Subcutaneous adipose tissue (tissue), 4 donors: ENCODE data around the gene ARHGAP10. TPM values are rescaled to one million over a fixed set of nuclear protein-coding genes. Genes with fewer than 3 reads are reported as not detected.

Source experiments
- CTCF ChIP-seq: fragments of 450-650 bp; IDR thresholded peaks from one replicate; pipeline ENCODE4 v1.5.1; 2016; ENCODE audit warnings: low read depth, mild to moderate bottlenecking, control low read depth, antibody characterized with exemption, moderate library complexity
- total RNA-seq, 4 donors: library from RNA; depleted of rRNA; stranded (reverse); fragments of >200 nt; gene quantifications; one replicate each; pipeline ENCODE4 v1.1.0, GENCODE V29; 2016

Gene ARHGAP10
- total RNA-seq, 4 donors from 2014 or later, result 77.1 to 129 (median 98.1) TPM

GRCh38 chr4:147981305-147981704 lies 249.4 kb downstream of the ARHGAP10 start:
- no peak for TF ChIP-seq CTCF

GRCh38 chr4:147984065-147984777 lies 252.3 kb downstream of the ARHGAP10 start:
- no peak for TF ChIP-seq CTCF

GRCh38 chr4:147984778-147985138 lies 252.9 kb downstream of the ARHGAP10 start:
- no peak for TF ChIP-seq CTCF

GRCh38 chr4:147985376-147985775 lies 253.5 kb downstream of the ARHGAP10 start:
- no peak for TF ChIP-seq CTCF

- TF ChIP-seq CTCF, result no peak
These were observed 255.4 kb downstream of the ARHGAP10 start for GRCh38 chr4:147987252-147987651.

GRCh38 chr4:147991543-147992283 lies 259.8 kb downstream of the ARHGAP10 start:
- TF ChIP-seq CTCF, result no peak

GRCh38 chr4:147994076-147994475 lies 262.2 kb downstream of the ARHGAP10 start:
- TF ChIP-seq CTCF, result no peak
